Muscle of leg (tissue), 11 donors: ENCODE results near the gene DGKB. TPM values are rescaled to one million over a fixed set of nuclear protein-coding genes. Genes with fewer than 3 reads are reported as not detected.

Experiments
- DNase-seq: peaks from one replicate; pipeline ENCODE4 v3.0.0; 2013
- H3K27ac ChIP-seq: one replicate; pipeline ENCODE4 v1.5.1; 2013; ENCODE audit warnings: mild to moderate bottlenecking, low read length, control low read depth
- H3K27me3 ChIP-seq: one replicate; pipeline ENCODE4 v1.6.1; 2013; ENCODE audit warnings: low read length; ENCODE audit not compliant: control insufficient read depth, insufficient read depth
- H3K36me3 ChIP-seq: one replicate; pipeline ENCODE4 v1.6.1; 2013; ENCODE audit warnings: low read length; ENCODE audit not compliant: control insufficient read depth, insufficient read depth
- H3K4me1 ChIP-seq: one replicate; pipeline ENCODE4 v1.6.1; 2013; ENCODE audit warnings: low read length; ENCODE audit not compliant: control insufficient read depth, insufficient read depth
- H3K4me3 ChIP-seq: one replicate; pipeline ENCODE4 v1.5.1; 2013; ENCODE audit warnings: low read length, control low read depth
- H3K9me3 ChIP-seq: replicated peaks from 2 replicates; pipeline ENCODE4 v1.6.1; 2013; ENCODE audit warnings: low read depth, low read length; ENCODE audit not compliant: control insufficient read depth
- WGBS: methylation state at CpG from one replicate; pipeline ENCODE4 v1.1.5; 2013; ENCODE audit warnings: missing lambda C conversion rate; ENCODE audit not compliant: insufficient coverage; 5-methylcytosine and 5-hydroxymethylcytosine counted together
- polyA plus RNA-seq, 8 donors: library from polyadenylated mRNA; unstranded; fragments of 120-200 nt; gene quantifications; one replicate each; pipeline versions ENCODE4 v1.2.1 to v1.2.3, GENCODE V29; 2013; ENCODE audit warnings: inconsistent platforms in 1 of 8, low replicate concordance in 1 of 8; ENCODE audit not compliant: insufficient read length in 8 of 8, insufficient read depth in 1 of 8
- total RNA-seq: library from RNA; stranded (reverse); fragments of 120-200 nt; gene quantifications from one replicate; pipeline ENCODE4 v1.2.4, GENCODE V29; 2013

The DGKB gene
- total and polyA plus RNA-seq, 9 donors = 0.42 to 1.4 (median 0.85) TPM

- H3K27me3 ChIP-seq = no peaks in the 10 kb centered on the region
- no peaks in the 10 kb centered on the region for H3K36me3 ChIP-seq
- H3K4me1 ChIP-seq = no peaks in the 10 kb centered on the region
- 100% methylated on average over 1 of the region's 11 CpGs for WGBS
- no peaks in the 10 kb centered on the region for H3K9me3 ChIP-seq
- no peak overlapping the region for H3K4me3 ChIP-seq
- H3K27ac ChIP-seq = no peak overlapping the region
- no peak for DNase-seq
Measured at GRCh38 chr7:14870394-14870793, 32.2 kb downstream of the DGKB start.

GRCh38 chr7:14868937-14869336 is 33.6 kb downstream of the DGKB start:
- no peak for DNase-seq
- H3K4me3 ChIP-seq = no peak overlapping the region
- no peaks in the 10 kb centered on the region for H3K36me3 ChIP-seq
- H3K9me3 ChIP-seq = no peaks in the 10 kb centered on the region
- H3K4me1 ChIP-seq = no peaks in the 10 kb centered on the region
- H3K27ac ChIP-seq = no peak overlapping the region
- H3K27me3 ChIP-seq = no peaks in the 10 kb centered on the region

DNA sequence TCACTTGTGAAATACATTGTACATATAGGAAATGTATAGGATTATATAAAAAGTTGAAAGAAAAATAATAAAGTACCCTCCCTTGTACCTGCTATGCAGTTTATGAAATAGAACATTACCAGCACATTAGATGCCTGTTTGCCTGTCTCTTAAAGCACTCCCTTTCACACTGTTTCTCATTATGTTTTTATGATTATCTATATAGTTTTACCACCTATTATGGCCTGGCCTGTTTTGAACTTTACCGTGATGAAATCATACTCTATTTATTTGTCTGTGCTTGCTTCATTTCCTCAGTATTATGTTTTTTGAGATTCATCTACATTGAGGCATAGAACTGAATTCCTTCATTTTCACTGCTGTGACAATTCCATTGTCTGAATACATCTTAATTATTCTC is 41.1 kb downstream of the DGKB start:
- no peaks in the 10 kb centered on the region for H3K36me3 ChIP-seq
- H3K4me1 ChIP-seq = no peaks in the 10 kb centered on the region
- DNase-seq = no peak
- WGBS = no CpG with 5 or more reads among the region's 1 CpG
- H3K27ac ChIP-seq = no peak overlapping the region
- H3K9me3 ChIP-seq = no peaks in the 10 kb centered on the region
- H3K27me3 ChIP-seq = no peaks in the 10 kb centered on the region
- no peak overlapping the region for H3K4me3 ChIP-seq

GRCh38 chr7:14859267-14859666 is 43.3 kb downstream of the DGKB start:
- Histone ChIP-seq H3K9me3 (no peaks in the 10 kb centered on the region), H3K4me3 (no peak overlapping the region), H3K36me3 (no peaks in the 10 kb centered on the region), H3K27ac (no peak overlapping the region), H3K27me3 (no peaks in the 10 kb centered on the region), H3K4me1 (no peaks in the 10 kb centered on the region)
- DNase-seq = no peak
- no CpG with 5 or more reads among the region's 2 CpGs for whole genome bisulfite sequencing

DNA sequence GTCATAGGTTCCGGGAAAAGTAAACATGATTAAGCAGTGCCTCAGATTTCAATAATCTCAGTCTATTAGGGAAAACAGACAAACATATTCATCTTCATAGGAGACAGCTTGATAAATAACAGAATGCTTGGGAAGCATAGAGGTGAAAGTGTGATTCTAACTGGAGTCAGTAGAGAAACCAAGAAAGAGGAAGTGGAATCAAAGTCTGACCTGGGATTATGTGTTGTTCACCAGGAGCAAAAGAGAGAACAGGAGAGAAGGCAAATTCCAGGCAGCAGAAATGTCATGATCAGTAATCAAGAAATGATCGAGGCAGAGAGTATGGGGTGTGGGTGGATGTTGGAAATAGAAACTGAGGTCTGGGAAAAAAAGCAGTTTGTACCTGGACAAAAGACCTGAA is 43.7 kb downstream of the DGKB start:
- H3K27me3 ChIP-seq = no peaks in the 10 kb centered on the region
- no peak overlapping the region for H3K4me3 ChIP-seq
- DNase-seq = no peak
- no peak overlapping the region for H3K27ac ChIP-seq
- 76% methylated on average over 1 of the region's 2 CpGs for WGBS
- peaks cover 2% of the 10 kb centered on the region for H3K9me3 ChIP-seq
- H3K4me1 ChIP-seq = no peaks in the 10 kb centered on the region
- H3K36me3 ChIP-seq = no peaks in the 10 kb centered on the region

GRCh38 chr7:14858410-14858809 is 44.1 kb downstream of the DGKB start:
- WGBS = 23% methylated on average over 2 of the region's 3 CpGs
- Histone ChIP-seq H3K36me3 (no peaks in the 10 kb centered on the region), H3K4me3 (no peak overlapping the region), H3K27me3 (no peaks in the 10 kb centered on the region), H3K27ac (no peak overlapping the region), H3K4me1 (no peaks in the 10 kb centered on the region), H3K9me3 (peaks cover 2% of the 10 kb centered on the region)
- no peak for DNase-seq

DNA sequence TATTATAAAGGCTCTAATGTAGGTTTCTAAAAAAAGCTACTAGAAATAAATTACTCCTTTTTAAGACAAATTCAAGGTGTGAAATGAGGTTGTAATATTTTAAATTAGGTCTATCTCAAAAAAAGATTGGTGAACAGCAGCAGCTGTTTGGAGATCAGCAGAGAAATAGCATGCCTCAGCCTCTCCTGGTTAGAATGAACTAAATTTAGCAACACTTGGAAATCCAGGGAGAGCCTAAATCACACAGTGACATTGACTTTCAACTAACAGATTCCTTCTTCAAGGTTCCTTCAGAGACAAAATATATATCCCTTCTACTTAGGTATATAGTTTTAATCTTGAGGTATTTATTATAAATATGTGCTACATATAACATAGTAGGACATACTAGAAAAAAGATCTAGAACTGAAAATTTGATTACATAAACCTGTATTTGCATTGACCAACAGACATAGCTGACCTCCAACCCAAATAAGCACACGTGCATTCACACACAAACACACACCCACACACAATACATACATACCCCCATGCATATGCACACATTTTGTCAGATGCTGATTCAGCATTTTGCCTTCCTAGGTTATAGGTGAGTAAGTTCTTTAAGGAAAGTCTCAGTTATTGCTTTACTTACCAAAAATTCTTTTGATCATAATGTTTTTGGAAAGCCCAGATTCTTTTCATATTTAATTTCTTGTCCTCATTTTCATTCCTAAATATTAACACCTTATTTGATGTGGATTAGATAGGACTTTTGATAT is 47.3 kb downstream of the DGKB start:
- H3K9me3 ChIP-seq = peaks cover 2% of the 10 kb centered on the region
- no peaks in the 10 kb centered on the region for H3K4me1 ChIP-seq
- H3K4me3 ChIP-seq = no peak overlapping the region
- H3K27ac ChIP-seq = no peak overlapping the region
- DNase-seq = peak; percentile 9
- no peaks in the 10 kb centered on the region for H3K36me3 ChIP-seq
- WGBS = no CpG with 5 or more reads among the region's 1 CpG
- no peaks in the 10 kb centered on the region for H3K27me3 ChIP-seq

- DNase-seq = no peak
- Histone ChIP-seq H3K36me3 (no peaks in the 10 kb centered on the region), H3K9me3 (peaks cover 2% of the 10 kb centered on the region), H3K27ac (no peak overlapping the region), H3K4me3 (no peak overlapping the region), H3K4me1 (no peaks in the 10 kb centered on the region), H3K27me3 (no peaks in the 10 kb centered on the region)
- no CpG with 5 or more reads among the region's 5 CpGs for WGBS
Measured at GRCh38 chr7:14854471-14854870, 48.1 kb downstream of the DGKB start.

DNA sequence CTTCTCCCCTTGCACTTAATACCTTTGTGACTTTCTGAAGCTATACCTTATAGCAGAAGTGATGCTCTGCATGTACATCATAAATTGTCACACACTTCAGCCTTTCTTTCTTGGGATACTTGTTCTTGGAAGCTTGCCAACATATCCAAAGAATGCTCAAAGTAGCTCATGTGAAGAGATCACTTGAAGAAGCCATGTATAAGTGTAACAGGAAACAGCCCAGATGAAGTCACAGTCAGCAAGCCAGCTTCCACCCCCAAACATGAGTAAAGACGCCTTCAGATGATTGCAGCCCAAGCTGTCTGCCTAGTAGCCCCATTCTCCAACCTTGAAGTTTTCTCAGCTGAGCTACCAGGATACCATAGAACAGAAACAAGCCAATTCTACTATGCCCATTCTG is 50.9 kb downstream of the DGKB start:
- WGBS = 60% methylated on average over 1 of the region's 1 CpG
- Histone ChIP-seq H3K36me3 (no peaks in the 10 kb centered on the region), H3K9me3 (peaks cover 2% of the 10 kb centered on the region), H3K27me3 (no peaks in the 10 kb centered on the region), H3K4me1 (no peaks in the 10 kb centered on the region), H3K27ac (no peak overlapping the region), H3K4me3 (no peak overlapping the region)
- DNase-seq = peak; percentile 10

- H3K27me3 ChIP-seq = no peaks in the 10 kb centered on the region
- H3K36me3 ChIP-seq = no peaks in the 10 kb centered on the region
- H3K4me1 ChIP-seq = no peaks in the 10 kb centered on the region
- no peak overlapping the region for H3K27ac ChIP-seq
- no peak overlapping the region for H3K4me3 ChIP-seq
- peaks cover 2% of the 10 kb centered on the region for H3K9me3 ChIP-seq
- 68% methylated on average over 2 of the region's 2 CpGs for WGBS
- no peak for DNase-seq
Measured at GRCh38 chr7:14850039-14850438, 52.5 kb downstream of the DGKB start.

DNA sequence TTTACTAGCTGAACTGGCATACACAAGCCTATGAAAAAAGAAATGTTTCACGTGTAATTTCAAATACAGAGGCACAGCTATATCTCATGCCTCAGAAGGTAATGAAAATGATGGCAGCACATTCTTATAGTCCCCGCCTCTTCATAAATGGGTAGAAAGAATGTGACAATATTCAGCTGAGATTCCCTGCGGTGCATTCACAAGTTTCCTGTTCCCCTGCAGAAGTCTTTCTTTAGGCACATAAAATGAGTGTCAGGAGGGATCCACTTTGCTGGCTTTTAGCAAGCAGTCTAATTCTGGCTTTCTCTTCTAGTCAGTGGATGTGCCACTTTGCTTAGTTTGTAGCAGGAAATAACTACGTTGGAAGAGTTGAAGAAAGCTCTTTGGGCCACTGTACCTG is 56.1 kb downstream of the DGKB start:
- no peak overlapping the region for H3K27ac ChIP-seq
- H3K36me3 ChIP-seq = no peaks in the 10 kb centered on the region
- no peak for DNase-seq
- H3K4me3 ChIP-seq = no peak overlapping the region
- H3K9me3 ChIP-seq = no peaks in the 10 kb centered on the region
- H3K27me3 ChIP-seq = no peaks in the 10 kb centered on the region
- H3K4me1 ChIP-seq = no peaks in the 10 kb centered on the region
- WGBS = 53% methylated on average over 2 of the region's 4 CpGs
